Limb (tissue), 2 donors: ENCODE data around the gene ONECUT3.
"Not testable (repeated sequence)": the region's sequence is repeated elsewhere in the genome, so short reads cannot be mapped to it uniquely, and the experiment has no call there.

Source experiments
- DNase-seq, 2 donors: peaks; one replicate each; pipeline ENCODE4 v3.0.0-alpha.2; 2016; ENCODE audit errors: extremely low spot score in 2 of 2

Gene ONECUT3

DNA sequence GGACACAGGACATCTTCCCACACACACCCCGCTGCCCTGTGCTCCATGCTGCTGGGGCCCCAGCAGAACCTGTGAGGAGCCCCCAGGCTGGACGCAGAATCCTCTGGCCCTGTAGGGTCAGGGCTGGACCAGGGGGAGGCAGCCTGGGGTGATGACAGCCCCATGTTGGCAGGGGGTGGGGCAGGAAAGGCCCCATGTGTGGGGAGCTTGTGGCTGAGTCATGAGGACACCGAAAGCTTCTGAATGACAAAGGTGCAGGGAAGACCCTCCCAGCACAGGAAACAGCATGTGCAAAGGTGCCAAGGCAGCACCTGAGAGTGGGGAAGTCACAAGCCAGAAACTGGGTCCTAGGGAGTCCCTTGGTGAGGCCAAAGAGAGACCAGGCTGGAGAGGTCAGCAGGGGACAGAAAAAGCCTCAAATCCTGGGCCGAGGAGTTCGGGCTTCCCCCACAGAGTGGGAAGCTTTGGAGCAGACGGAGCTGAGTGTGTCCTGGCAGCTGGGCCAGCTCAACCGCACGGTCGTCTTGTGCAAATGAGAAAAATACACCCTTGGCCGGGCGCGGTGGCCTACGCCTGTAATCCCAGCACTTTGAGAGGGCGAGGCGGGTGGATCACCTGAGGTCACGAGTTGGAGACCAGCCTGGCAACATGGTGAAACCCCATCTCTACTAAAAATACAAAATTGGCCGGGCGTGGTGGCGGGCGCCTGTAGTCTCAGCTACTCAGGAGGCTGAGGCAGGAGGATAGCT is 41.3 kb downstream of the ONECUT3 start:
- no peak for DNase-seq

DNA sequence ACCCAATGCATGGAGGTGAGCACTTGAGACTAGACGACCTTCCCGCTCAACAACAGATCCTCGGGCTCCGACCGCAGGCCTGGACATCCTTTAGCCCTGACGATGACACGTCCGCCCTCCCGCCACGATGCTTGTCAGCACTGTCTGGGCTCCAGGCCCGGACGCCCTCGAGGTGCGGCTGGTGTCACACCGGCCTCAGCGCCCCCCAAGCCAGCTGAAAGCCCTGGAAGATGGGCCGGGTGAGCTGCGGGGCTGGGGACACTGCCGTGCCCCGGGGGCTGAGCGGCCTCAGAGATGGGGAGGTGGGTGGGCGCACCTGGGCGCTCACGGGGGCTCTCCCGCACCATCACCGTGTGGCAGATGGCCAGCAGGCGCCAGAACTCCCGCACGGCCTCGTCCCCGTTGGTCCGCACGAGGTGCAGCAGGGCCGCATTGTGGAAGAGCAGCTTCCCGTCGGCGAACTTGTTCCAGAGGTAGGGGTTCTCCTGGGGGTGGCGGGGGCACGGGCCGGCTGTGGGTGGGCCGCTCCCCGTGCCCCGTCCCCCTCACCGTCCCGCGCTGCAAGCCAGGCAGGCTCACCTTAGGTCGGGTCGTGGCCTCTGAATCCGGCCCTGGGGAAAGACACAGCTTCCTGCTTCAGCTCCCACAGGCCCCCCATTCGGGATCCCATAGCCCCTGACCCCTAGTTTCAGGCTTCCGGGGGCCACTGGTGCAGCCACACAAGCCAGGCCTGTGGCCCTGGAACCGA is 43.3 kb downstream of the ONECUT3 start:
- no peak for DNase-seq

DNA sequence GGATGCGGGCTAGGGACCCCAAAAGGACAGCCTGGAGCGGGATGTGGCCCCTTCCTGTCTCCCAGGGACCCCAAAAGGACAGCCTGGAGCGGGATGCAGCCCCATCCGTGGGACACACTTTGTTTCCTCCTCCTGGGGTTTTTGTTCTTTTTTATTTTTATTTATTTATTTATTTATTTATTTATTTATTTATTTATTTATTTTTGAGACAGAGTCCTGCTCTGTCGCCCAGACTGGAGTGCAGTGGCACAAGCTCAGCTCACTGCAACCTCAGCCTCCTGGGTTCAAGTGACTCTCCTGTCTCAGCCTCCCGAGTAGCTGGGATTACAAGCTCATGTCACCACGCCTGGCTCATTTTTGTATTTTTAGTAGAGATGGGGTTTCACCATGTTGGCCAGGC is 44.0 kb downstream of the ONECUT3 start:
- DNase-seq, result not testable (repeated sequence)

DNA sequence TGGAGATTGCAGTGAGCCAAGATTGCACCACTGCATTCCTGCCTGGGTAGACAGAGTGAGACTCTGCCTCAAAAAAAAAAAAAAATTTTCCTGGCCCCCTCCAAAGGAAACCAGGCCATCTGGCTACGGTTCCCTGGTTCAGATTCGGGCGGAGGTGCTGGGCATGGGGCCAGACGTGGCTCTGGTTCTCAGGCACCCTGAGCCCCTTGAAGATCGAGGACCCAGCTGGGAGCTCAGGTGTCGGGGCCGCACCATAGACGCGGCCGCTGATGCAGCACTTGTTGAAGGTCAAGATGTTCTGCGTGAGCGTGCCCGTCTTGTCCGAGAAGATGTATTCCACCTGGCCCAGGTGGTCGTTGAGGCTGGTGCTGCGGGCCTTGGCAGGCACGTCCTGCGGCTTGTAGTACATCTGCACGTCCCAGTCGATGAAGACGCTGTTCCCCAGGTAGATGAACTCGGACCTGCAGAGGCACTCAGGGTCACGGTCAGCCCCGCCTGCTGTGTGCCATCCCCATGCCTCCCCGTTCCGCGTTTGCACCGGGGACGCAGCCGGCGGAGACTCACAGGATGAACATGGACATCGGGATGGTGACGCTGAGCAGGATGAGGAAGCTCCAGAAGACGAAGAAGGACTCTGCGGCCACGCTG is 46.5 kb downstream of the ONECUT3 start:
- DNase-seq, result no peak

DNA sequence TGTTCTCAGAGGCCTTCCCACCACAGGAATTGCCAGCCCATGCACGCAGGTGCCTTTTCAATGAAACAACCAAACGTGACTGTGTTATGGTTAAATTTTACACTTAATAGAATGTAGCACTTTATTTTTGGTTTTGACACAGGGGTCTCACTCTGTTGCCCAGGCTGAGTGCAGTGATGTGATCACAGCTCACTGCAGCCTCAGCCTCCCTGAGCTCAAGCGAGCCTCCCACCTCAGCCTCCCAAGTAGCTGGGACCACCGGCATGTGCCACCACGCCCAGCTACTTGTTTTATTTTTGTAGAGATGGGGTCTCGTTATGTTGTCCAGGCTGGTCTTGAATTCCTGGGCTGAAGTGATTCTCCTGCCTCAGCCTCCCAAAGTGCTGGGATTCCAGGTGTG is 51.6 kb downstream of the ONECUT3 start:
- no peak for DNase-seq

DNA sequence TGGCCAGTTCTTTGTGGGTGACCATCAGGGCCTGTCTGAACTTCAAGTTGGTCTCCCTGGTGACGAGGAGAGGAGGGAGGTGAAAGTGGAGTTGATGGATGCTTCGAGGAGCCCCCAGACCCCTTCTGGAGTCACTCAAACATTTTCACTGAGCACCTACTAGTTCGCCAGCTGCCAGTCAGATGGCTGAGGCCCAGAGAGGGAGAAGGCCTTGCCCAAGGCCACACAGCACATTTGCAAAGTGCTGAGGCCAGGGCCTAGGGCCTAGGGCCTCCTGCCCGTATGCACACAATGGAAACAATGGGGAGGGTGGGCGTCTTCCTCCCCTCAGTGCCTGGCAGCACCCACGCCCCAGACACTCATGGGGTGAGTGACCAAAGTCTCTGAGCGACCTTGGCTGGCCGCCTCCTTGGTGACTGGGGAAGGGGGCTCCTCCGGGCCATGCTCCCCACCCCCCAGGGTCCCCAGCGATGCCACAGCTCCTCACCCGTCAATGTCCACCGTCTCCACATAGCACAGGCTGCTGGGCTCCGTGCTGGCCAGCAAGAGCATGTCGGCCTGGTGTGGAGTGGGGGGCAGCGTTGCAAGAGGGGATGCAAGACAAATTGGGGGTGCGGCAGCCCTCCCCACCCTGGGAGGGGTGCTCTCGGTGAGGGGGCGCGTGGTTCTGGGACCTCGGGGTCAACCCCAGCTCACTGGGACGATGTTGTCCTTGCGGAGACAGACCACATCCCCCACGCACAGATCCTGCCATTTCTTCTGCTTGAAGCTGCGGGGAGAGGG is 52.3 kb downstream of the ONECUT3 start:
- no peak for DNase-seq

DNA sequence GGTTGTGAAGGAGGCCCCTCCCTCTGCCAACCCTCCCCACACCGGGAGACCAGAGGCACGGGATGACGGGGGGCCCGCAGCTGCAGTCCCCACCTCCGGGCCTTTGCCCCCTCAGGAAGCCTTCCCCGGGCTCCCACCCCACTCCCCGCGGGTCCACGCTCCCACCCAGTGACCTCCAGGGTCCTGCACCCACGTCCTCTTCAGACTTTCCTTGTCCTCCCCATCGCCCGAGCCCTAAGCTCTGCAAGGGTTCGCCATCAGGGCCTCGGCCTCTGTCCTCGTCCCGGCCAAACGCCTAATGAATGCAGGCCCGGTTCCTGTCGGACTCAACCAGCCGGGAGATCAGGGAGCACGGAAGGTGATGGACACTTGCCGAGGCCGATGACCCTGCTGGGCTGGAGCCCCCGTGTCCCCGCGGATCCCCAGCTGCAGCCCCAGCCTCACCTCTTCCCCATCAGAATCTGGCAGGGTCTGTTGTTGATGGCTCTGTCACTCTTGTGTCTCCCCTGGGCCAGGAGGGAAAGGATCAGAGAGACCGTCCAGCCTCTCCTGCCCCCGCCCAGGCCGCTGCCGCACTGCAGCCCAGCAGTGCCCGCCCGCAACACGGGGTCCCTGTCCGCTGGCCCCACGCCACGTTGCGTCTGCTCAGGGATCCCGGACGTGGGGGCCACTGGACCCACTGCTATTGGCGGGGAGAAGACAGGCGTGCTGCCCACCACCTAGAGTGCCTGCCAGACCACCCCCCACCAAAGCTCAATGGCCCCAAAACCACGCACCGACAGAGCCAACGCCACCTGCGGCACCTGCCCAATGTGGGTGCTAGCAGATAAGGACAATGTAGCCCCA is 53.1 kb downstream of the ONECUT3 start:
- DNase-seq, result no peak

DNA sequence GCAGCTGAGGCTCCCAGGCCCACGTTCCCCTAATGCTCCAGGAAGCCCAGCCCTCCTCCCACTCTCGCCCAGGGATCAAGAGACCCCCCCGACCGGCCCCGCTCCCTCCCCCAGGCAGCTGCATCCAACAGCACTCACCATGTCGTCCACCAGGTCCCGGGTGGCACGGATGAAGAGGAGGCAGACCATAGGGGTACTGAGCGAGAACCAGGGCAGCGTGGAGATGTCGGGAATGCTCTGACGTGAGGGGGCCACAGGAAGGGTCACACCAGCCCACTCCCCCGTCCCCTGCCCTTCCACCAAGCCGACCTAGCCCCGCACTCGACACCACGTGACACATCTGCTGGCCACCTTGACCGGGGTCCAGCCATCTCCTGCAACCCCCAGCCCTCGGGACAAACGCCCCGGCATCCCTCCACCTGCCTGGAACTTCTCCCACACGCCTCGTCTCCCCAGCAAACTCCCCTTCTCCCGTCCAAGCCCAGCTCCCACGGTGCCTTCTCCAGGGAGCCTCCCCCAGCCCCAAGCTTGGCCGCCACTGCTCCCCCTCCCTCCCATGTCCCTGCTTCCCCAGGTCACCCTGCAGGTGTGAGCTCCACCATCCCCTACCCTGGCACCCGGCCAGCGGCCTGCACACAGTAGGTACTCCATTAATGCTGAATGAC is 53.9 kb downstream of the ONECUT3 start:
- DNase-seq, result no peak

DNA sequence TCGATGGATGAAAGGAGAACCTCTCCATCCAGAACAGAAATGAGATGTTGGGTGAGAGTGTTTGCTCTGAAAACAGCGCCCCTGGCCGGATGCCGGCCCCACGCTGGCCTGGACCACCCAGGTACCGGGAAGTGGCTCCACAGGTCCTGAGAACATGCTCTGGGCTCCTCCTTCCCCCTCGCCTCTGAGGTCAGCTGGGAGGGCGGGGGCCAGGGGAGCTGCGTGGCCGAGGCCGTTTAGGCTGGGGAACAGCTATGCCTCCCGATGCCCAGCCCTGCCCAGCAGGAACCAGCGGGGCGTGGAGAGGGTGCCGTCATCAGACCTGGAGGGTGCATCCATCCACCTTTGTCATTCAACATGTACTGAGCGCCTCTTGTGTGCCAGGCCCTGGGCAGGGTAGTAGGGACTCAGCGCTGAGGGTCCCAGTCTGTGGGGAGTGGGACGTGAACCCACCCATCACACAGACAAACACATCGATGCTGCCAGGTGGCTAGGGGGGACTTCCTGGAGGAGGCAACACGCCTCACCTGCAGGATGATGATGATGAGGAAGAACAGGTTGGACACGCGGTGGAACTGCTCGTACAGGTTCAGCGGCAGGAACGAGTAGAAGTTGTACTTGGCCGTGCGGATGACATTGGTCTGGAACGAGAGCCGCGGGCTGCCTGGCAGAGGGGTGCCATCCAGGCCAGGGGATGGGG is 54.5 kb downstream of the ONECUT3 start:
- peak in 1 of 2 donors; percentile 49 for DNase-seq

DNA sequence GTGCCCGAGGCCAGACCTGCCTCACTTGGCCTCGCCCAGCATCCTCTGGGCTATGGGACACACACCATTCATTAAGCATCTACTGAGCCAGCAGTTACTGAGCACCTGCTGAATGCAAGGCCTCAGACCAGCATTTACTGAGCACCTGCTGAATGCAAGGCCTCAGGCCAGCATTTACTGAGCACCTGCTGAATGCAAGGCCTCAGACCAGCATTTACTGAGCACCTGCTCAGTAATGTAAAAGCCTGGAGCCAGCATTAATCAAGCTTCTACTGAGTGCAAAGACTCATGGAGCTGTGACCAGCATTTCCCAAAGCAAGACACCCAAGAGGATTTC is 55.1 kb downstream of the ONECUT3 start:
- no peak for DNase-seq

DNA sequence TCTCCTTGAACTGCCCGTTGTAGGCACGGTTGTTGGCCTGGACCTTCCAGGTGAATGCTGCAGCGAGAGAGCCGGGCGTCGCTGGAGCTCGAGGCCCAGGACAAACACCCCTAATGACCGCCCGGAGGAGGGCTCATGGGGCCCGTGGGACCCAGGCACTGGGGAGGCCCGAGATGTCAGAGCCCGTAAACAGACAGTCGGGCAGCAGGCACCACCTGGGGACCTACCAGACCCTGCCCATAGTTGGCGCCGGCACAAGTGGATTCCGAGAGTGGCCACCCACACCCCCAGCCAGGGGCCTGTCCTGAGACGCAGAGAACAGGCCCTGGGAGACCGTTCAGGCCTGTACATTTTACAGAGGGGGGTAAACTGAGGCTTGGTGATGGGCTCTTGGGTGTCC is 56.4 kb downstream of the ONECUT3 start:
- DNase-seq, result no peak

DNA sequence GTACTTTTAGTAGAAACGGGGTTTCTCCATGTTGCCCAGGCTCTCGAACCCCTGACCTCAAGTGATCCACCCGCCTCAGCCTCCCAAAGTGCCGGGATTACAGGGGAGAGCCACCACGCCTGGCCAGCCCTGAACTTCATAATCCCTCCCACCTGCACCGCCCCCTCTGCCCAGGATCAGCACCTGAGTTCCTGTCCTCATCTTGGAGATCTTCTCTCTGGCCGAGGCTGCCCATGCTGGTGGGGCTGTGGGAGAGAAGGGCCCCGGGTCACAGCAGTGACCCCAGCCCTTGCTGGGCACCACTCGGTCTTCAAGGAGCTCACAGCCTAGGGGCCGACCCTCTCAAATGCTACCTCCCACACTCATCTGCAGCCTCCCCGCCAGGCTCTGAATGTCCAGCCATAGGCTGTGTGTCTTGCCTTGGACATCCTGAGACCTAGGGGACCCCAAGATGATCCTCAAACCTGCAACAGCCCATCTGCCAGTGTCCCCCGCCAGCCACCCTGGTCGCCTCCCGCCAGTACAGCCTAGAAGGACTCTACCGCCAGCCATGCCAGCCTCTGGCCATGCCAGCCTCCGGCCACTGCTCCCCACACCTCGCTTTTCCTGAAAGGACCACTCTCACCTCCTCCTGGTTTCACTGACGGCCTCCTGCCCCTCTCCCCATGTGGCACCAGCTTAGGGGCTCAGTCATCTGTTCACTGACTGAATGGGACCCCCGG is 57.3 kb downstream of the ONECUT3 start:
- no peak for DNase-seq

DNA sequence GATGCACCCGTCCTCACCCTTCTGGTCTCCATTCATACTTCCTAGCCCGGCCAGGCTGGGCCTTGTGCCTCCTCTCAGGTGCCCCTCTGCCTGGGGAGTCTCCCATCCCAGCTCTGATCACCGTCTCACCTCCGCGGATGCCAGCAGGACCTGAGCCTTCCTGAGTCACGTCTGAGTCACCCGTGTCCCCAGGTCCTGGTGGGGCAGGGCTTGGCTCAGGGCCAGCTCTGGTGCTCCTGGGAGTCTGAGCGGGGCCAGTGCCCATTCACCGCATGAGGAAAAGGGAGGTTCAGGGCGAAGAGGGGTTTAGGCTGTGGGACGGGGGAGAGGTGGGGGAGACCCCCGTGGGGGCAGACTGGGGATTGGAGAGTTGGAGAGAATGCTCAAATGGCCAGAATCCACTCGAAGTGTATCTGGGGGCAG is 58.2 kb downstream of the ONECUT3 start:
- no peak for DNase-seq

DNA sequence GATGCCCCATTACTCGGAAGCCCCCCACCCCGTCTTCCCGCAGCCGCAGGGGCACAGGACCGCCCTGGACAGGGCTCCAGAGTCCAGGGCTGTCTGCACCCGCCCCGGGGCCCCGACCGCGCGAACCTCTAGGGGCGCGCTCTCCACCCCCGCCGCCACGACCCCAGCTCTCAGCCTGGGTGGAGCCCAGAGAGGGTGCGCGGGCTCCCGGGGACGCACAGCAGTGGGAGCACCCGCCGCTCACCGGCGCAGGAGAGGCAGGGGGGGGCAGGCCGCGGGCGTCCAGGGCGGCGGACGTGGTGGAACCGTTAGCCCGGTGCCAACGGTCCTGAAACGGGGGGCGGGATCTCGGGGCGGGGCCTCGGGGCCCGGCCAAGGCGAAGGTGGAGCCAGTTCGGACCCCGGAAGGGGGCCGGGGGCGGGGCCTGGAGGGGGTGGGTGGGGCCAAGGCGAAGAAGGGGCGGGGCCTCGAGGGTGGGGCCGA is 58.7 kb downstream of the ONECUT3 start, which contains the start of gene ATP8B3:
ATP8B3 (minus strand) TSS at position 335 of the 484 bp plus-strand sequence. CDS start 540 bp downstream, outside the sequence.
- DNase-seq, result no peak

DNA sequence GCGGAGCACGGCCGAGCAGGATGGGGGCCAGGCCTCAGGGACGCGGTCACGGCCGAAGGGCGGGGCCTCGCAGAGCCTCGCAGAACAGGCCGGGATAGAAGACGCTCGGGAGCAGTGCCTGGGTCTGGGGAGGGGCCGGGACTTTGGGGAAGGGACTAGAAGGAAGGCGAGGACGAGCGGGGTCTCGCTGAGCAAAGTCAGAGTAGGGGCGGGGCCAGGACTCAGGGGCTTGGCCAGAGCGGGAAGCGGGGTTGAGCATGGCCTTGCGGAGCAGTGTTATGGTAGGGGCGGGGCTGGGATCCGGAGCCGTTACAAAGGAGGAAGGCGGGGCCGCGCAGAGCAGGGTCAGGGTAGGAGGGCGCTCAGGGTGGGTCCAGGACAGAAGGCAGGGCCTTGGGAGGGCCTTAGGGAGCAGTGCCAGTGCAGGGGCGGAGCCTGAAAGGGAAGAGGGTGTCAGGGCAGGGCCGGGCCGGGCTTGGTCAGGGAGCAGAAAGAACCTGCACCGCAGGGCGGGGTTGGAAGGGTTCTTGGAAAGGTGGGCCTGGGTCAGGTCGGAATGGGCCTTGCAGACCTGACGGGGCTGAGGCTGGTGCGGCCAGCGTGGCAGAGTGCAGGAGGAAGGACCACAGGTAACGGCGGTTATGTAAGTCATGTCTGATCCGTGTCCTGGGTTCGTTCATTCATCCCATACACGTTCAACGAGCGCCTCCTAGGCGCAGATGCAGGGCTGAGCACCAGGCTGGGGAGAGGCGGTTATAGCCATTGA is 59.3 kb downstream of the ONECUT3 start:
- DNase-seq, result peak; percentile 74 to 87

DNA sequence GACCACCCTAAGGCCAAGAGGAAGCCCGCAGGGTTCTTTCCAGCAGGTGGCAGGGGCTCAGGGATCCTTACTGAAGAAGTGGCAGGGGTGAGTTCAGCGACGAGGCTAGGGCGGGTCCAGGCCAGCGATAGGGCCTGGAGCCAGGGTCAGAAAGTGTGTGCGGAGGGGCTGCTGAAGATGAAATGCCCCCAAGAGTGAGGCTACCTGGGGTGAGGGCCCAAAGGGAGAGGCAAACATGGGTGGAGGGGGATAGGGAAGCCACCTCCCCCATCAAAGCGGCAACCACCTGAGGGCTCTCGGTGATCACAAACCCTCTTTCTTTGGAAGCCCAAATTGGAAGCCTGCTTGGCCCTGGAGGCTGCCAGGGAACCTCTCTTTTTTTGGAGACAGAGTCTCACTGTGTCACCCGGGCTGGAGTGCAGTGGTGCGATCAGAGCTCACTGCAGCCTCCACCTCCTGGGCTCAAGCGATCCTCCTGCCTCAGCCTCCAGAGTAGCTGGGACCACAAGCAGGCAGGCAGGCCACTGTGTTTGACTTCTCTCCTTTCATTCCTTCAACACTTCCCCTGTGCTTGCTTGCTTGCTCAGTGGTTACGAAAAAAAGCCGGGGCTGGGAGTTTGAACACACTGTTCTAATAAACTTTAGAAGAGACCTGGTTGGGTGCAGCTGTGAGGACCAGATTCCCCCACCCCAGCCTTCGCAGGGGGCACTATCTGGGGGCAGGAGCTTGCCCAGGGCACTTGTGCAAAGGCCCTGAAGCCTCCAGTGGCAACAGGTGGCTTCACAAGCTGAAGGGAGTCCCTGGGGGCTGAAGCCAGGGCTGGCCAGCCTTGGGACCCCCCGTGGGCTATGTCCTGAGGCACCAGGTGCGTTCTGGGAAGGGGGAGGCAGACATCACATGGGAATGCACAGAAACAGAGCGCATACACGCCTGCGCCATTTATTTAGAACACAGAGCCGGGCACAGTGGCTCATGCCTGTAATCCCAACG is 60.2 kb downstream of the ONECUT3 start:
- no peak for DNase-seq

DNA sequence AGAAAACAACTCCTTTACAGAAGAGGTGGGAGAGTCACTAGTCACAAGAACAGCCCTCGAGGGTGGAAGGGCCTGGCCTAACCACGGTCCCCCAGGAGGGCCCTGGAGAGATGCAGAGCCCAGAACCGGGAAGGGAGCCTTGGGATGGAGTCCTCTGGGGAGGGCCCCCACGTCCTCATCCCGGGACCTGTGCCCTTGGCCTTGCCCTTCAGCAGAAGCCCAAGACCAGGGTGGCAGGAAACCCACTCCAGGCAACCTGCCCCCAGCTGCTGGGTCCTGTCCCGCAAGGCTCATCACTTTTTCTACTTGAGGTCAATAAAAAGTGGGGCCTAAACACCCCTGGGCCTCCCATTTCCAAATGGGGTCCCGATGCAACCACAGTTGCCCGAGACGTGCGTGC is 61.1 kb downstream of the ONECUT3 start:
- DNase-seq, result no peak
